ENCODE results near the gene PRPS2.

PRPS2 gene

GRCh38 chrX:12798601-12799000 is 7.4 kb downstream of the PRPS2 start:
- Histone ChIP-seq H2AFZ (ENCODE audit: low read depth, low read length) (no peak overlapping the region), H3K27ac (ENCODE audit: low read length) (no peak overlapping the region), H3K4me3 (ENCODE audit: low read depth in 1 of 2, low read length in 2 of 2) (no peak overlapping the region), H3K27me3 (ENCODE audit: insufficient read depth, low read length, poor library complexity) (no peaks in the 10 kb centered on the region), H3K4me1 (ENCODE audit: insufficient read depth, low read length) (peaks cover 11% of the 10 kb centered on the region), H4K20me1 (ENCODE audit: insufficient read depth, low read length) (no peaks in the 10 kb centered on the region; the same call in 1 of the 2 replicates), H3K9me3 (ENCODE audit: insufficient read depth, low read length, severe bottlenecking) (no peaks in the 10 kb centered on the region), H3K79me2 (ENCODE audit: insufficient read depth, low read length) (peaks cover 24% of the 10 kb centered on the region), H3K4me2 (ENCODE audit: insufficient read depth, low read length) (no peak overlapping the region), H3K9ac (ENCODE audit: low read depth, low read length) (no peak overlapping the region), H3K36me3 (ENCODE audit: insufficient read depth, low read length) (peaks cover 48% of the 10 kb centered on the region)
- DNase-seq (no peak), ATAC-seq (ENCODE audit: insufficient read depth, low read depth) (no peak)
- no peak for TF ChIP-seq EZH2 (IDR thresholded peaks at IDR 0.05; ENCODE audit: borderline replicate concordance, low read depth, low read length, severe bottlenecking)
- no peak for TF ChIP-seq CTCF (IDR thresholded peaks at IDR 0.05; ENCODE audit: borderline replicate concordance, extremely low read depth, low read length, poor library complexity, severe bottlenecking)

- Histone ChIP-seq H3K27me3 (ENCODE audit: insufficient read depth, low read length, poor library complexity) (no peaks in the 10 kb centered on the region), H3K9me3 (ENCODE audit: insufficient read depth, low read length, severe bottlenecking) (no peaks in the 10 kb centered on the region), H3K79me2 (ENCODE audit: insufficient read depth, low read length) (peaks cover 19% of the 10 kb centered on the region), H3K4me2 (ENCODE audit: insufficient read depth, low read length) (no peak overlapping the region), H3K27ac (ENCODE audit: low read length) (no peak overlapping the region), H3K4me3 (ENCODE audit: low read depth in 1 of 2, low read length in 2 of 2) (no peak overlapping the region), H3K4me1 (ENCODE audit: insufficient read depth, low read length) (peaks cover 6% of the 10 kb centered on the region), H2AFZ (ENCODE audit: low read depth, low read length) (no peak overlapping the region), H4K20me1 (ENCODE audit: insufficient read depth, low read length) (no peaks in the 10 kb centered on the region; the same call in 1 of the 2 replicates), H3K9ac (ENCODE audit: low read depth, low read length) (no peak overlapping the region), H3K36me3 (ENCODE audit: insufficient read depth, low read length) (peaks cover 51% of the 10 kb centered on the region)
- no peak for TF ChIP-seq EZH2 (IDR thresholded peaks at IDR 0.05; ENCODE audit: borderline replicate concordance, low read depth, low read length, severe bottlenecking)
- TF ChIP-seq CTCF (IDR thresholded peaks at IDR 0.05; ENCODE audit: borderline replicate concordance, extremely low read depth, low read length, poor library complexity, severe bottlenecking) = no peak
- ATAC-seq (ENCODE audit: insufficient read depth, low read depth) = no peak
- no peak for DNase-seq
These were observed 7.9 kb downstream of the PRPS2 start for GRCh38 chrX:12799118-12799517.

- Histone ChIP-seq H2AFZ (ENCODE audit: low read depth, low read length) (no peak overlapping the region), H3K4me2 (ENCODE audit: insufficient read depth, low read length) (no peak overlapping the region), H3K79me2 (ENCODE audit: insufficient read depth, low read length) (peaks cover 3% of the 10 kb centered on the region; the same call in 1 of the 2 replicates), H3K4me1 (ENCODE audit: insufficient read depth, low read length) (no peaks in the 10 kb centered on the region), H3K9me3 (ENCODE audit: insufficient read depth, low read length, severe bottlenecking) (no peaks in the 10 kb centered on the region), H3K9ac (ENCODE audit: low read depth, low read length) (no peak overlapping the region), H3K36me3 (ENCODE audit: insufficient read depth, low read length) (peaks cover 61% of the 10 kb centered on the region), H3K4me3 (ENCODE audit: low read depth in 1 of 2, low read length in 2 of 2) (no peak overlapping the region), H4K20me1 (ENCODE audit: insufficient read depth, low read length) (no peaks in the 10 kb centered on the region; the same call in 1 of the 2 replicates), H3K27me3 (ENCODE audit: insufficient read depth, low read length, poor library complexity) (no peaks in the 10 kb centered on the region), H3K27ac (ENCODE audit: low read length) (no peak overlapping the region)
- DNase-seq (peak; percentile 34), ATAC-seq (ENCODE audit: insufficient read depth, low read depth) (peak; percentile 88)
- TF ChIP-seq CTCF (IDR thresholded peaks at IDR 0.05; ENCODE audit: borderline replicate concordance, extremely low read depth, low read length, poor library complexity, severe bottlenecking) (no peak), EZH2 (IDR thresholded peaks at IDR 0.05; ENCODE audit: borderline replicate concordance, low read depth, low read length, severe bottlenecking) (no peak)
These were observed 11.5 kb downstream of the PRPS2 start for GRCh38 chrX:12802741-12803140.

- no peaks in the 10 kb centered on the region for H3K4me1 ChIP-seq (ENCODE audit: insufficient read depth, low read length)
- H3K79me2 ChIP-seq (ENCODE audit: insufficient read depth, low read length) = no peaks in the 10 kb centered on the region
- no peak overlapping the region for H3K4me3 ChIP-seq (ENCODE audit: low read depth in 1 of 2, low read length in 2 of 2)
- no peaks in the 10 kb centered on the region for H4K20me1 ChIP-seq (ENCODE audit: insufficient read depth, low read length)
- H3K27me3 ChIP-seq (ENCODE audit: insufficient read depth, low read length, poor library complexity) = no peaks in the 10 kb centered on the region
- H2AFZ ChIP-seq (ENCODE audit: low read depth, low read length) = no peak overlapping the region
- DNase-seq (no peak), ATAC-seq (ENCODE audit: insufficient read depth, low read depth) (no peak)
- peaks cover 53% of the 10 kb centered on the region for H3K36me3 ChIP-seq (ENCODE audit: insufficient read depth, low read length)
- H3K9me3 ChIP-seq (ENCODE audit: insufficient read depth, low read length, severe bottlenecking) = no peaks in the 10 kb centered on the region
- H3K27ac ChIP-seq (ENCODE audit: low read length) = no peak overlapping the region
- TF ChIP-seq EZH2 (IDR thresholded peaks at IDR 0.05; ENCODE audit: borderline replicate concordance, low read depth, low read length, severe bottlenecking) (no peak), CTCF (IDR thresholded peaks at IDR 0.05; ENCODE audit: borderline replicate concordance, extremely low read depth, low read length, poor library complexity, severe bottlenecking) (no peak)
- H3K9ac ChIP-seq (ENCODE audit: low read depth, low read length) = no peak overlapping the region
- H3K4me2 ChIP-seq (ENCODE audit: insufficient read depth, low read length) = no peak overlapping the region
These were observed 13.4 kb downstream of the PRPS2 start for GRCh38 chrX:12804655-12805054.

Data from DND-41 (cell line).